Central memory CD8-positive, alpha-beta T cell (primary cell): Measurements from ENCODE around the gene DDX42.
A peak's percentile ranks its signal among the peaks of the same experiment; 100 is the strongest.

Experiments
- ATAC-seq: fragments of 150-1000 bp; cut with Tn5 transposase; replicated peaks from 2 replicates; pipeline ENCODE4 v1.10.0; 2022; ENCODE audit warnings: mild to moderate bottlenecking, moderate FRiP score, moderate number of reproducible peaks; ENCODE audit not compliant: poor library complexity, severe bottlenecking; ENCODE audit errors: extremely low read depth
- DNase-seq, 2 donors: peaks; one replicate each; pipeline ENCODE4 v3.0.0; 2021; ENCODE audit warnings: low spot score in 2 of 2
- H3K27ac Mint-ChIP-seq: one replicate; pipeline ENCODE4 v1.8.0; 2022; ENCODE audit warnings: low read depth, mild to moderate bottlenecking, moderate library complexity, mixed read lengths
- H3K27me3 Mint-ChIP-seq: one replicate; pipeline ENCODE4 v1.8.0; 2022; ENCODE audit warnings: mixed read lengths
- H3K36me3 Mint-ChIP-seq: one replicate; pipeline ENCODE4 v1.8.0; 2022; ENCODE audit warnings: mild to moderate bottlenecking, moderate library complexity, mixed read lengths; ENCODE audit not compliant: insufficient read depth
- H3K4me1 Mint-ChIP-seq: one replicate; pipeline ENCODE4 v1.8.0; 2022; ENCODE audit warnings: mixed read lengths
- H3K4me3 Mint-ChIP-seq: one replicate; pipeline ENCODE4 v1.8.0; 2022; ENCODE audit warnings: mild to moderate bottlenecking, moderate library complexity, mixed read lengths
- H3K9me3 Mint-ChIP-seq: one replicate; pipeline ENCODE4 v1.8.0; 2022; ENCODE audit warnings: mixed read lengths

DDX42 gene

DNA sequence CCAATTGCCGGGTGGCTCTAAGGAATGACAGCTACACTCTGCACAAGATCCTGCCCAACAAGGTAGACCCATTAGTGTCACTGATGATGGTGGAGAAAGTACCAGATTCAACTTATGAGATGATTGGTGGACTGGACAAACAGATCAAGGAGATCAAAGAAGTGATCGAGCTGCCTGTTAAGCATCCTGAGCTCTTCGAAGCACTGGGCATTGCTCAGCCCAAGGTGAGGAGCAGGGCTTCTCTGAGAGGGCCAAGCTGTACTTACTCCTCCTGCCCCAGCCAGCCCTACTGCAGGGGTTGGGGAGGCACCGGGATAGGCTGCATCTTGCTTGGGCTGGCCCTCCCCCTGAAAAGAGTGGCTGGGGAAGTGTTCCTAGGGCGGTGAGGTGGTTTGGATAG lies 56.3 kb downstream of the DDX42 start:
- Mint-ChIP-seq H3K27ac (peak overlapping the region; percentile 41), H3K27me3 (no peaks in the 10 kb centered on the region), H3K4me1 (peaks cover 73% of the 10 kb centered on the region), H3K36me3 (peaks cover 50% of the 10 kb centered on the region), H3K4me3 (peak overlapping the region; percentile 6), H3K9me3 (no peaks in the 10 kb centered on the region)
- DNase-seq (no peak), ATAC-seq (no peak)

GRCh38 chr17:63830904-63831491 lies 57.0 kb downstream of the DDX42 start:
- Mint-ChIP-seq H3K9me3 (no peaks in the 10 kb centered on the region), H3K4me3 (no peak overlapping the region), H3K36me3 (peaks cover 53% of the 10 kb centered on the region), H3K27me3 (no peaks in the 10 kb centered on the region), H3K27ac (peak overlapping the region; percentile 41), H3K4me1 (peaks cover 72% of the 10 kb centered on the region)
- DNase-seq = no peak
- no peak for ATAC-seq

- no peak overlapping the region for H3K4me3 Mint-ChIP-seq
- no peak for DNase-seq
Observed at GRCh38 chr17:63831505-63831904, 57.5 kb downstream of the DDX42 start.

GRCh38 chr17:63832014-63832413 lies 58.0 kb downstream of the DDX42 start:
- H3K4me3 Mint-ChIP-seq = no peak overlapping the region

More at GRCh38 chr17:63831505-63831904, 57.5 kb downstream of the DDX42 start:
- peaks cover 56% of the 10 kb centered on the region for H3K36me3 Mint-ChIP-seq
- ATAC-seq = no peak
- H3K27ac Mint-ChIP-seq = peak overlapping the region; percentile 10
- no peaks in the 10 kb centered on the region for H3K9me3 Mint-ChIP-seq
- H3K27me3 Mint-ChIP-seq = no peaks in the 10 kb centered on the region
- peaks cover 67% of the 10 kb centered on the region for H3K4me1 Mint-ChIP-seq

GRCh38 chr17:63832455-63832854 lies 58.5 kb downstream of the DDX42 start:
- Mint-ChIP-seq H3K27ac (no peak overlapping the region), H3K27me3 (no peaks in the 10 kb centered on the region), H3K9me3 (no peaks in the 10 kb centered on the region), H3K4me3 (no peak overlapping the region), H3K4me1 (peaks cover 57% of the 10 kb centered on the region), H3K36me3 (peaks cover 51% of the 10 kb centered on the region)
- ATAC-seq = no peak
- DNase-seq = no peak

More at GRCh38 chr17:63832014-63832413, 58.0 kb downstream of the DDX42 start:
- ATAC-seq (no peak), DNase-seq (no peak)
- Mint-ChIP-seq H3K9me3 (no peaks in the 10 kb centered on the region), H3K36me3 (peaks cover 56% of the 10 kb centered on the region), H3K27me3 (no peaks in the 10 kb centered on the region), H3K4me1 (peaks cover 62% of the 10 kb centered on the region), H3K27ac (peak overlapping the region; percentile 10)

DNA sequence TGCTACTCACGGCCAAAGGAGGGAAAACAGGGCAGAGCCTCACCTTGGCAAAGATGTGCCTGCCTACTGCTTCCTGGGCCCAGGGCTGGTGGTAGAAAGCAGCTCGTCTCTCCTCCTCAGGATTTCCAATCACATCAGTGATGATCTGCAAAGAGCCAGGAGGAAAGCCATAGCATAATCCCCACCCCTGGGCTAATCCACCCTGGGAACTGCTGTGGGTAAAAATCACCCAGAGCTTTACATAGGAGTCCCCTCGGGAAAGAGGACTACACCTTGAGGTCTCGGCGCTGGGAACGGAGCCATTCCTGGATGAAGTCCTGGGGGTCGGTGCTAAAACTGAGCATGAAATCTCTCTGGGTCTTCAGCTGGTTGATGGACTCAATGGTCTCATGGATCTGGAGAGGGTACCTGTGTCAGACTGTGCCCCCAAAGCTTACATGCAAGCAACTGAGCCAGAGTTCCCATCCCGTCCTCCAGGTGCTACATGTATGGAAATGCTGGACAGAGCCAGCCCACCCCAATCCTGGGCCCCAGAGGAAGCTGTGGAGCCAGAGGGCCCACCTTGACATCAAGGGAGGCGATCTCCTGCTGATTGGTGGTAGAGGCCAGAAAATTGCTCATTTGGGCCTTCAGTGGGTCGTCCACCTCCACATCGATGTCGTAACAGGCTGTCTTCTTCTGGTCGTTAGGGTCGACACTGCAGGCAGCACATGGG lies 59.2 kb downstream of the DDX42 start:
- ATAC-seq (no peak), DNase-seq (no peak)
- peaks cover 56% of the 10 kb centered on the region for H3K4me1 Mint-ChIP-seq
- H3K4me3 Mint-ChIP-seq = no peak overlapping the region
- no peak overlapping the region for H3K27ac Mint-ChIP-seq
- H3K27me3 Mint-ChIP-seq = no peaks in the 10 kb centered on the region
- no peaks in the 10 kb centered on the region for H3K9me3 Mint-ChIP-seq
- peaks cover 50% of the 10 kb centered on the region for H3K36me3 Mint-ChIP-seq

- Mint-ChIP-seq H3K4me3 (no peak overlapping the region), H3K27me3 (no peaks in the 10 kb centered on the region), H3K36me3 (peaks cover 50% of the 10 kb centered on the region), H3K9me3 (no peaks in the 10 kb centered on the region), H3K27ac (peak overlapping the region; percentile 51), H3K4me1 (peaks cover 58% of the 10 kb centered on the region)
- ATAC-seq (no peak), DNase-seq (no peak)
Observed at GRCh38 chr17:63833741-63834373, 59.9 kb downstream of the DDX42 start.

DNA sequence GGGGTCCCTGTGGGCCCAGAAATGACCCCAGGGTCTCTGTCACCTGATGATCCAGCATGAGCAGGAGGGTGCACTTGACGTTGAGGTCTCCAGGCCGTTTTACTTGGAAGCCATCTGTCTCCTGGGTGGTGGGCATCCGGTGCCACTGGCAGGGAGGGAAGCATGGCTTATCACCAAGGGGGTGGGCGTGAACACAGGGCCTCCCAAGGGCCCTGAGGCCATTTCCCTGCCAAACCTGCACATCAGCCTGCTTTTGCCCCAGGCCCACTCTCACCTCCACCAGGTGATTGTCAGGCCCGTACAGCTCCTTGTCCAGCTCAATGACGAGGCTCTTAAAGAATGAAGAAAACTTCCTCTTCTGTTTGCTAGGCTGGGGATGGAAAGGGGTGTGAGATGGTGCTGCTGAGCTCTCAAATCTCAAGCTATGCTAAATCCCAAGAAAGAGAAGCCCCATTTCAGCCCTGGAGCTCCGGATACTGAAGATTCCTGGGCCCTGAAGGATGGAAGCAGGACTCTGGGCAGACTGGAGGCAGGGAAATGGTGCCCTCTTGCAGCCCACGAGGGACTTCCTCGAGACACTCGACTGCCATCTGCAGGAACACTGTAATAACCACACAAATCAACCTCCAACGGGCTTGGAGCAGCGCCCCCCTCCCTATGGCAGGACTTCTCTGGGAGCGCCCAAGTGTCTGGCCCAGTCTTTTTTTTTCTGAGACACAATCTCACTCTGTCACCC lies 60.6 kb downstream of the DDX42 start:
- ATAC-seq = peak; percentile 81
- no peaks in the 10 kb centered on the region for H3K27me3 Mint-ChIP-seq
- peaks cover 50% of the 10 kb centered on the region for H3K36me3 Mint-ChIP-seq
- peak overlapping the region; percentile 51 for H3K27ac Mint-ChIP-seq
- H3K4me1 Mint-ChIP-seq = peaks cover 53% of the 10 kb centered on the region
- no peaks in the 10 kb centered on the region for H3K9me3 Mint-ChIP-seq
- peak; percentile 42 to 58 for DNase-seq
- no peak overlapping the region for H3K4me3 Mint-ChIP-seq

DNA sequence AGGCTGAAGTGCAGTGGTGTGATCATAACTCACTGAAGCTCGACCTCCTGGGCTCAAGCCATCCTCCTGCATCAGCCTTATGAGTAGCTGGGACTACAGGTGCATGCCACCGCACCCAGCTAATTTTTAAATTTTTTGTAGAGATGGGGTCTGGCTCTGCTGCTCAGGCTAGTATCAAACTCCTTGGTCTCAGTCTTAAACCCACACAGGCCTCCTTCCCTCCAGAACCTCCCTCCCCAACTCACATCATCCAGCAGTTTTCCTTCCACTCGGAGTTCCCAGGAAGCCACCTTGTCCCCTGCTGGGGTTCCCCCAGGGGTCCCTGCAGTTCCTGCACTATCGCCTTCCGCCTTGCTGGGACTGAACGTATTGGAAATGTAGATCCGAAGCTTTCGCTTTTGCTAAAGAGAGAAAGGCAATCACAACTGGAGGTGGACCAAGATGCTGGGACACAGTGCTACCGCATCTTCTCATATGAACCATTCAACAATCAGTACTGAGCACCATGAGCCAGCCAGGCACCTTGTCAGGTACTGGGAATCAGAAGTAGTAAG lies 61.3 kb downstream of the DDX42 start:
- peaks cover 47% of the 10 kb centered on the region for H3K4me1 Mint-ChIP-seq

DNA sequence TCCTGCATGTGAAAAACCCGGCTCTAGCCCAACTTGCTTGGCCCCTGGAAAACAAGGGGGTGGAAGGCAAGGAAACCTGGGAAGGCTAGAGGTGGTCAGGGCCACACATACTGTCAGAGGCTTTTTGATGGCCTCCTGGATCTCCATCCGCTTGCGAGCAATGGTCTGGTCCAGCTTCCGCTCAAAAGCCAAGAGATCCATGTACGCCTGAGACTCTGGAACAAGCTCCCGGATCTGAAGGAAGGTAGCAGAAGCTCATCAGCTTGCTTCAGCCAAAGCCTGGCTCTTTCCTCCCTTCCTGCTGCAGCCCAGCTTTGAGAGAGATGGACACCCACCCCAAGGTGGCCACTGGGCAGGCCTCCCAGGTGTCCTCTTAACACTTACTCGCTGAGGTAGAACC lies 62.8 kb downstream of the DDX42 start:
- no peak overlapping the region for H3K4me3 Mint-ChIP-seq
- H3K36me3 Mint-ChIP-seq = peaks cover 38% of the 10 kb centered on the region
- H3K27ac Mint-ChIP-seq = peak overlapping the region; percentile 74
- H3K4me1 Mint-ChIP-seq = peaks cover 47% of the 10 kb centered on the region
- ATAC-seq (no peak), DNase-seq (no peak)
- H3K9me3 Mint-ChIP-seq = no peaks in the 10 kb centered on the region
- H3K27me3 Mint-ChIP-seq = no peaks in the 10 kb centered on the region

More for the DNA sequence above, 61.3 kb downstream of the DDX42 start:
- no peaks in the 10 kb centered on the region for H3K9me3 Mint-ChIP-seq
- H3K36me3 Mint-ChIP-seq = peaks cover 45% of the 10 kb centered on the region
- no peak overlapping the region for H3K4me3 Mint-ChIP-seq
- DNase-seq (no peak), ATAC-seq (no peak)
- H3K27me3 Mint-ChIP-seq = no peaks in the 10 kb centered on the region
- peak overlapping the region; percentile 71 for H3K27ac Mint-ChIP-seq

GRCh38 chr17:63837480-63837879 lies 63.5 kb downstream of the DDX42 start:
- H3K36me3 Mint-ChIP-seq = peaks cover 38% of the 10 kb centered on the region
- DNase-seq = no peak

GRCh38 chr17:63837962-63838600 lies 64.1 kb downstream of the DDX42 start:
- ATAC-seq (no peak), DNase-seq (no peak)
- Mint-ChIP-seq H3K9me3 (no peaks in the 10 kb centered on the region), H3K36me3 (peaks cover 38% of the 10 kb centered on the region), H3K27me3 (no peaks in the 10 kb centered on the region), H3K27ac (peak overlapping the region; percentile 70), H3K4me3 (no peak overlapping the region), H3K4me1 (peaks cover 46% of the 10 kb centered on the region)

More at GRCh38 chr17:63837480-63837879, 63.5 kb downstream of the DDX42 start:
- Mint-ChIP-seq H3K27ac (peak overlapping the region; percentile 74), H3K4me3 (no peak overlapping the region), H3K27me3 (no peaks in the 10 kb centered on the region), H3K9me3 (no peaks in the 10 kb centered on the region), H3K4me1 (peaks cover 46% of the 10 kb centered on the region)
- no peak for ATAC-seq
